Lower lobe of right lung (tissue), 2 donors: ENCODE data around the gene COA3. TPM values are rescaled to one million over a fixed set of nuclear protein-coding genes. Genes with fewer than 3 reads are reported as not detected.

Experiments
- ATAC-seq, 2 donors: fragments of 200-7000 bp; cut with Tn5 transposase; one replicate each; pipeline ENCODE4 v1.9.1; 2020 to 2022; ENCODE audit warnings: mild to moderate bottlenecking in 2 of 2, moderate library complexity in 2 of 2
- DNase-seq: peaks from one replicate; pipeline ENCODE4 v3.0.0-alpha.2; 2020
- H3K27ac ChIP-seq: fragments of 200-600 bp; one replicate; pipeline ENCODE4 v1.8.0; 2022
- H3K27me3 ChIP-seq: fragments of 200-600 bp; one replicate; pipeline ENCODE4 v1.8.0; 2022; ENCODE audit warnings: low read depth
- H3K36me3 ChIP-seq: fragments of 200-600 bp; one replicate; pipeline ENCODE4 v1.8.0; 2022; ENCODE audit warnings: mild to moderate bottlenecking
- H3K4me1 ChIP-seq: fragments of 200-600 bp; one replicate; pipeline ENCODE4 v1.8.0; 2022
- H3K4me3 ChIP-seq: fragments of 200-600 bp; one replicate; pipeline ENCODE4 v1.8.0; 2022; ENCODE audit warnings: mild to moderate bottlenecking
- H3K9me3 ChIP-seq: fragments of 200-600 bp; one replicate; pipeline ENCODE4 v1.8.0; 2022
- intact Hi-C: fragments of 100-400 bp; cut with DNase I; formaldehyde crosslinking; loops from one replicate; pipeline ENCODE4 v1.11.0; 2022
- total RNA-seq: library from RNA; stranded (reverse); fragmentation: NEBNext Ultra II Directional; extraction: Animal tissue kit (Norgen Biotek cat#: 25700); gene quantifications from one replicate; pipeline ENCODE4 v1.2.1, GENCODE V29; 2021
- TF ChIP-seq, protein P1 (sequence below): fragments of 200-600 bp; IDR thresholded peaks from one replicate; pipeline ENCODE4 v1.8.0; 2022; ENCODE audit warnings: antibody characterized with exemption, mild to moderate bottlenecking
- donor health status: DM: no; HTN: yes; CAD: no; lungs with severe emphysema.

COA3 gene
- total RNA-seq, 1 donor from 2014 or later: 54.5 TPM

- H3K36me3 ChIP-seq: no peaks in the 10 kb centered on the region
- peaks cover 15% of the 10 kb centered on the region for H3K27me3 ChIP-seq
- H3K9me3 ChIP-seq: no peaks in the 10 kb centered on the region
- TF ChIP-seq, protein P1, sequence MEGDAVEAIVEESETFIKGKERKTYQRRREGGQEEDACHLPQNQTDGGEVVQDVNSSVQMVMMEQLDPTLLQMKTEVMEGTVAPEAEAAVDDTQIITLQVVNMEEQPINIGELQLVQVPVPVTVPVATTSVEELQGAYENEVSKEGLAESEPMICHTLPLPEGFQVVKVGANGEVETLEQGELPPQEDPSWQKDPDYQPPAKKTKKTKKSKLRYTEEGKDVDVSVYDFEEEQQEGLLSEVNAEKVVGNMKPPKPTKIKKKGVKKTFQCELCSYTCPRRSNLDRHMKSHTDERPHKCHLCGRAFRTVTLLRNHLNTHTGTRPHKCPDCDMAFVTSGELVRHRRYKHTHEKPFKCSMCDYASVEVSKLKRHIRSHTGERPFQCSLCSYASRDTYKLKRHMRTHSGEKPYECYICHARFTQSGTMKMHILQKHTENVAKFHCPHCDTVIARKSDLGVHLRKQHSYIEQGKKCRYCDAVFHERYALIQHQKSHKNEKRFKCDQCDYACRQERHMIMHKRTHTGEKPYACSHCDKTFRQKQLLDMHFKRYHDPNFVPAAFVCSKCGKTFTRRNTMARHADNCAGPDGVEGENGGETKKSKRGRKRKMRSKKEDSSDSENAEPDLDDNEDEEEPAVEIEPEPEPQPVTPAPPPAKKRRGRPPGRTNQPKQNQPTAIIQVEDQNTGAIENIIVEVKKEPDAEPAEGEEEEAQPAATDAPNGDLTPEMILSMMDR: no peak
- intact Hi-C loops: loop anchor here (5.0 kb wide), 1 partner anchor 39 kb away; no protein-coding TSS in a partner anchor
- ATAC-seq: no peak
- H3K4me1 ChIP-seq: peaks cover 19% of the 10 kb centered on the region
- H3K4me3 ChIP-seq: peak overlapping the region; percentile 68
- no peak for DNase-seq
- H3K27ac ChIP-seq: peak overlapping the region; percentile 83
Observed at GRCh38 chr17:42761638-42762037, 36.9 kb downstream of the COA3 start.

GRCh38 chr17:42760652-42761581 is 37.6 kb downstream of the COA3 start, which contains the start of gene RAMP2:
Gene RAMP2 (plus strand): TSS chr17:42761227. CDS start chr17:42761262, 35 bp downstream.
- Histone ChIP-seq H3K4me3 (peak within 1 kb of the TSS; percentile 68), H3K27ac (peak within 1 kb of the TSS; percentile 83), H3K27me3 (peaks cover 15% of the 10 kb centered on the region), H3K9me3 (no peaks in the 10 kb centered on the region), H3K4me1 (peaks cover 19% of the 10 kb centered on the region), H3K36me3 (no peaks in the 10 kb centered on the region)
- DNase-seq (no peak), ATAC-seq (peak; percentile 51 to 57)
- intact Hi-C loops: loop anchor here (5.0 kb wide), 1 partner anchor 39 kb away; no protein-coding TSS in a partner anchor
- TF ChIP-seq, protein P1: no peak

DNA sequence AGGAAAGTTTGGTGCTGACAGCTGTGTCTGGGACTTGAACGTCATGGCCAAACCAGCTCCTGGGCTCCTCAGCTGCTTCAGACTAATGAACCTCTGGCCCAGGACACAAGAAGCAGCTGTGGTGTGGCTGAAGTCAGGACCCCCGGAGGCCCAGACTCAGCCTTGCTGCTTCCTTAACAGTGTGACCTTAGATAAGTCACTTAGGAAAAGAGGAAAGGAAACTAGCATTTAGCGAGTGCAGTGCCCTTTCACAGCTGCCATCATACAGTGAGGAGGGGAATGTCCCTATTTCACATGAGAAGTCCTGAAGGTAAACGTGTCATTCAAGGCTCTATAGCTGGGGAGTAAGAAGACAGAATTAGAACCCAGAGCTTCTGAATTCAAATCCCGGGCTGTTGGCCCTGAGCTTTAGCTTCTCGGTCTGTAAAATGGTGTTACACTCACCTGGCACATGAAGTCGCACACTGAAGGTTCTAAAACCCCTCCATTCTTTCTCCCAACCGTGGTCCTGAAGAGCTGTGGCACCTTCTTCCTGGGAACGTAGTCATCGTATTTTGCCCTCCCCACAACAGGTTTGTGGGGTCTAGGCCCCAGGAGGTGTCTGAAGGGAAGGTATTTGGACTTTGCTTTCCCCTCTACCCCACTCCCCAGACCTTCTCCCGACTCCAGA is 38.4 kb downstream of the COA3 start:
- intact Hi-C loops: loop anchor here (5.0 kb wide), 1 partner anchor 38 kb away; no protein-coding TSS in a partner anchor
- DNase-seq: no peak
- Histone ChIP-seq H3K4me3 (peak overlapping the region; percentile 68), H3K27ac (peak overlapping the region; percentile 83), H3K9me3 (no peaks in the 10 kb centered on the region), H3K4me1 (peaks cover 19% of the 10 kb centered on the region), H3K27me3 (peaks cover 15% of the 10 kb centered on the region), H3K36me3 (no peaks in the 10 kb centered on the region)
- ATAC-seq: no peak
- TF ChIP-seq, protein P1: no peak

DNA sequence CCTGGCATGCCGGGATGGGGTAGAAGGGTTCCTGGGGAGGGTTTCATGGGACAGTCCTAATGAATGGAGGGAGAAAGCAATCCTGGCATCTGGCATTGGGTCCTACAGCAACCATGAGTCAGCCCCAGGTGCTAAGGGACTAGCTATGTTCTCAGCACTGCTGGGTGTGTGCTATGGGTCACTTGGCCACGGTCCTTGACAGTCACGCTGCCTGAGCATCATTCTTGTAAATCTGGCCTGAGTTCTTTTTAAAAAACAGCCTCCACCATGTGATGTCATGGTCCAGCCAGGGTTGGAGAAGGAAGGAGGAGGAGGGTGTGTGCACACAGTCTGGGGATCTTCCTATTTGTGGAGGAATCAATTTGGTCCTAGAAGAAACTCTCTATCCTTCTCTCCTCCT is 43.7 kb downstream of the COA3 start:
- DNase-seq (no peak), ATAC-seq (peak in 1 of 2 donors; percentile 37)
- no peak overlapping the region for H3K4me3 ChIP-seq
- intact Hi-C loops: no loop called here
- H3K27me3 ChIP-seq: no peaks in the 10 kb centered on the region
- H3K4me1 ChIP-seq: peaks cover 21% of the 10 kb centered on the region
- H3K9me3 ChIP-seq: no peaks in the 10 kb centered on the region
- no peak overlapping the region for H3K27ac ChIP-seq
- no peaks in the 10 kb centered on the region for H3K36me3 ChIP-seq
- TF ChIP-seq, protein P1: no peak

- Histone ChIP-seq H3K27ac (no peak overlapping the region), H3K27me3 (no peaks in the 10 kb centered on the region), H3K4me3 (no peak overlapping the region), H3K36me3 (no peaks in the 10 kb centered on the region), H3K4me1 (peaks cover 26% of the 10 kb centered on the region), H3K9me3 (no peaks in the 10 kb centered on the region)
- ATAC-seq: no peak
- TF ChIP-seq, protein P1: no peak
- DNase-seq: no peak
- intact Hi-C loops: no loop called here
Observed at GRCh38 chr17:42751628-42752027, 46.9 kb downstream of the COA3 start.
